ENCODE data around the gene LILRA5.
"Not testable (repeated sequence)": the region's sequence is repeated elsewhere in the genome, so short reads cannot be mapped to it uniquely, and the experiment has no call there.

The LILRA5 gene

GRCh38 chr19:54312436-54313377, at the start of gene LILRA5:
TSS of gene LILRA5 (minus strand) at chr19:54313166. CDS start at chr19:54313019, 147 bp downstream.
- H3K27me3 ChIP-seq (ENCODE audit: control insufficient read depth, insufficient read depth, low read length): no peaks in the 10 kb centered on the region
- H3K9ac ChIP-seq (ENCODE audit: low read depth, low read length): no peak within 1 kb of the TSS
- H3K27ac ChIP-seq (ENCODE audit: low read depth, low read length): no peak within 1 kb of the TSS
- 0 out of 2 replicates have a peak, but pooled peaks cover 3% of the 10 kb centered on the region for H3K9me3 ChIP-seq (ENCODE audit: control insufficient read depth, insufficient read depth, low read length)
- H3K4me1 ChIP-seq (ENCODE audit: control insufficient read depth, insufficient read depth, low read length): no peaks in the 10 kb centered on the region
- no peak within 1 kb of the TSS for H3K4me3 ChIP-seq (ENCODE audit: low read depth, low read length)
- no peaks in the 10 kb centered on the region for H3K36me3 ChIP-seq (ENCODE audit: control insufficient read depth, insufficient read depth, low read length)

DNA sequence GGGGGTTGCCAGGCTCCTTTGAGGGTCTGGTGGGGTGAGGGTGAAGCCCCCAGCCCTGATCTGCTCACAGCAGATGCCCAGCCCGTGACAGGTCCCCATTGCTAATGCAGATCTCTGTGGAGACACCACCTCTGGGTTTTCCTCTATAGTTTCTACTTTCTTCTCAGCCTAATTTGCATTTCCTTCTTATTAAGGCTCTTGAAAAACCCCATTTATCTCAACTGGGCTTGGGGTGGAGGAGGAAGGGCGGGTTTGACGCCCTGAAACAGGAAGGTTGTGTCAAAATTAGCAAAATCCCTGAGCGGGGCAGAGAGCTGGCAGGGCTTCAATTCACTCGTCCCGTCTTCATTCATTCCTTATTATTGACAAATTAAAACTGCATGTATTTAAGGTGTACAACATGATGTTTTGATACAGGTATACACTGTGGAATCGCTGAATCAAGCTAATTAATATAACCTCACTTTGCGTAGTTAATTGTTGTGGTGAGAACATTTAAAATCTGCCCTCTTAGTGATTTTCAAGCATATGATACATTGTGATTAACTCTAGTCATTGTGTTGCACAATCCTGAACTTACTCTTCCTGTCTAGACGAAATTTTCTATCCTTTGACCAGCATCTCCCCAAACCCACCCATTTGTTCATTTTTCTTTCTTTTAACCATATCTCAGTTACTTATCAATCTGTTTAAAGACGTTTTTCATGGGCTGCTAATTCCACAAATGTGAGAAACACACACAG, 48.9 kb upstream of the LILRA5 start:
- not testable (repeated sequence) for H3K27me3 ChIP-seq (ENCODE audit: control insufficient read depth, insufficient read depth, low read length); H3K36me3 ChIP-seq (ENCODE audit: control insufficient read depth, insufficient read depth, low read length); H3K27ac ChIP-seq (ENCODE audit: low read depth, low read length); H3K9me3 ChIP-seq (ENCODE audit: control insufficient read depth, insufficient read depth, low read length); H3K4me3 ChIP-seq (ENCODE audit: low read depth, low read length); H3K4me1 ChIP-seq (ENCODE audit: control insufficient read depth, insufficient read depth, low read length); H3K9ac ChIP-seq (ENCODE audit: low read depth, low read length)

- H3K4me3 ChIP-seq (ENCODE audit: low read depth, low read length); H3K27me3 ChIP-seq (ENCODE audit: control insufficient read depth, insufficient read depth, low read length): not testable (repeated sequence)
Observed at GRCh38 chr19:54359149-54359820, 46.3 kb upstream of the LILRA5 start.

GRCh38 chr19:54357381-54357780, 44.4 kb upstream of the LILRA5 start:
- H3K9me3 ChIP-seq (ENCODE audit: control insufficient read depth, insufficient read depth, low read length): no peaks in the 10 kb centered on the region
- no peak overlapping the region for H3K27ac ChIP-seq (ENCODE audit: low read depth, low read length)
- no peaks in the 10 kb centered on the region for H3K36me3 ChIP-seq (ENCODE audit: control insufficient read depth, insufficient read depth, low read length)
- no peak overlapping the region for H3K9ac ChIP-seq (ENCODE audit: low read depth, low read length)
- no peaks in the 10 kb centered on the region for H3K4me1 ChIP-seq (ENCODE audit: control insufficient read depth, insufficient read depth, low read length)
- H3K27me3 ChIP-seq (ENCODE audit: control insufficient read depth, insufficient read depth, low read length): no peaks in the 10 kb centered on the region
- no peak overlapping the region for H3K4me3 ChIP-seq (ENCODE audit: low read depth, low read length)

More at GRCh38 chr19:54359149-54359820, 46.3 kb upstream of the LILRA5 start:
- not testable (repeated sequence) for H3K9ac ChIP-seq (ENCODE audit: low read depth, low read length); H3K36me3 ChIP-seq (ENCODE audit: control insufficient read depth, insufficient read depth, low read length); H3K4me1 ChIP-seq (ENCODE audit: control insufficient read depth, insufficient read depth, low read length); H3K9me3 ChIP-seq (ENCODE audit: control insufficient read depth, insufficient read depth, low read length); H3K27ac ChIP-seq (ENCODE audit: low read depth, low read length)

GRCh38 chr19:54356444-54357056, 43.6 kb upstream of the LILRA5 start:
- no peaks in the 10 kb centered on the region for H3K4me1 ChIP-seq (ENCODE audit: control insufficient read depth, insufficient read depth, low read length)
- H3K9me3 ChIP-seq (ENCODE audit: control insufficient read depth, insufficient read depth, low read length): no peaks in the 10 kb centered on the region
- no peak overlapping the region for H3K27ac ChIP-seq (ENCODE audit: low read depth, low read length)
- no peaks in the 10 kb centered on the region for H3K36me3 ChIP-seq (ENCODE audit: control insufficient read depth, insufficient read depth, low read length)
- H3K4me3 ChIP-seq (ENCODE audit: low read depth, low read length): no peak overlapping the region
- H3K27me3 ChIP-seq (ENCODE audit: control insufficient read depth, insufficient read depth, low read length): no peaks in the 10 kb centered on the region
- H3K9ac ChIP-seq (ENCODE audit: low read depth, low read length): no peak overlapping the region

DNA sequence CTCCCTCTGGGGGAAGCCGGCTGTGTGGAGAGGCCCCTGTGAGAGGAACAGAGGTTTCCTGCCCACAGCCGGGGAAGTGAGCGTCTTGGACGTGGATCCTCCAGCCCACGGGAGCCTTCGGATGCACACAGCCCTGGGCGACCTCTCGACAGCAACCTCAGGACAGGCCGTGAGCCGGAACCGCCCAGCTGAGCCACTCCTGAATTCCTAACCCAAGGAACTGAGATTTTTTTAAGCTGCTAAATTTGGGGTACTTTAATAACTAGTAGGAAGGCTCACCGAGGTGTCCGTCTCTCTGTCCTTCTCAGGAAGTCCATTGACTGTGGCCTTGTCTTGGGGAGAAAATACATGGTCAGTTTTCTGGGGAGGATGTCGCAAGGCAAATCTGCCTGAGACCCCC, 42.7 kb upstream of the LILRA5 start:
- no peak overlapping the region for H3K4me3 ChIP-seq (ENCODE audit: low read depth, low read length)
- no peaks in the 10 kb centered on the region for H3K36me3 ChIP-seq (ENCODE audit: control insufficient read depth, insufficient read depth, low read length)
- no peaks in the 10 kb centered on the region for H3K9me3 ChIP-seq (ENCODE audit: control insufficient read depth, insufficient read depth, low read length)
- H3K27me3 ChIP-seq (ENCODE audit: control insufficient read depth, insufficient read depth, low read length): no peaks in the 10 kb centered on the region
- no peak overlapping the region for H3K9ac ChIP-seq (ENCODE audit: low read depth, low read length)
- H3K4me1 ChIP-seq (ENCODE audit: control insufficient read depth, insufficient read depth, low read length): no peaks in the 10 kb centered on the region
- no peak overlapping the region for H3K27ac ChIP-seq (ENCODE audit: low read depth, low read length)

DNA sequence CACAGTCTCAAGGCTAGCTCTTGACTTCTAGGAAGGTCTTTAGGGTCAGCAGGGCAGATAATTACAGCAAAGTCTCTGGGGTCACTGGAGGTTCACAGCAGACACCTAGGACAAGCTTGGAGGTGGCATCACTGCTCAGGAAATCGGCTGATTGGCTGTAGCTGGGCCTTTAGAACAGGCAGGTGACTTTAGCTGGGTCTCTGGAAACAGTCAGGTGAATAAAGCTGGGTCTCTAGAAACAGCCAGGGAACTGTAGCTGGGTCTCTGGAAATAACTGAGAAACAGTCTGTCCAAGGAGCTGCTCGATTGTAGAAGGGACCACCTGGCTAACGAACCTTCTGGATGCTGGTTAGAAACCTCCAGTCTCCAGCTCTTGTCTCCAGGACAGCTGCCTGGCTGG, 41.8 kb upstream of the LILRA5 start:
- Histone ChIP-seq H3K9ac (ENCODE audit: low read depth, low read length) (no peak overlapping the region), H3K27ac (ENCODE audit: low read depth, low read length) (no peak overlapping the region), H3K4me1 (ENCODE audit: control insufficient read depth, insufficient read depth, low read length) (no peaks in the 10 kb centered on the region)

DNA sequence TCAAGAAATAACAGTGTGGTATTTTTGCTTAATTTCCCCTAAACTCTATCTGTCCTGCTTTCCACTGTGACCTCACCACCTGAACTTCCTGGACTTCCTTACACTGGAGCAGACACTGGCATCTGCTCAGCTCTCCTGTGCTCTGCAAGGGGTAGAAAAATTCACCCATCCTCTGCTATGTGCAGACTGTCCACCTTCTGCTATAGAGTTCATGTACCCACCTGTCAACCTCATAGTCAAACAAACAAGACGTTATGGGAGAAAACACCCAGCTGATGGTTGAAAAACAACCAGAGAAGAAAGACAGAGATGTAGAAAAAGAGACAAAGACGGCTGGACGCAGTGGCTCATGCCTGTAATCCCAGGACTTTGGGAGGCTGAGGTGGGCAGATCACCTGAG, 39.6 kb upstream of the LILRA5 start:
- H3K9me3 ChIP-seq (ENCODE audit: control insufficient read depth, insufficient read depth, low read length): no peaks in the 10 kb centered on the region
- no peak overlapping the region for H3K27ac ChIP-seq (ENCODE audit: low read depth, low read length)
- no peak overlapping the region for H3K4me3 ChIP-seq (ENCODE audit: low read depth, low read length)
- H3K9ac ChIP-seq (ENCODE audit: low read depth, low read length): no peak overlapping the region
- no peaks in the 10 kb centered on the region for H3K36me3 ChIP-seq (ENCODE audit: control insufficient read depth, insufficient read depth, low read length)
- no peaks in the 10 kb centered on the region for H3K27me3 ChIP-seq (ENCODE audit: control insufficient read depth, insufficient read depth, low read length)
- H3K4me1 ChIP-seq (ENCODE audit: control insufficient read depth, insufficient read depth, low read length): no peaks in the 10 kb centered on the region

More for the DNA sequence above, 41.8 kb upstream of the LILRA5 start:
- Histone ChIP-seq H3K4me3 (ENCODE audit: low read depth, low read length) (no peak overlapping the region), H3K27me3 (ENCODE audit: control insufficient read depth, insufficient read depth, low read length) (no peaks in the 10 kb centered on the region), H3K36me3 (ENCODE audit: control insufficient read depth, insufficient read depth, low read length) (no peaks in the 10 kb centered on the region), H3K9me3 (ENCODE audit: control insufficient read depth, insufficient read depth, low read length) (no peaks in the 10 kb centered on the region)

GRCh38 chr19:54352041-54352440, 39.1 kb upstream of the LILRA5 start:
- Histone ChIP-seq H3K27ac (ENCODE audit: low read depth, low read length) (no peak overlapping the region), H3K27me3 (ENCODE audit: control insufficient read depth, insufficient read depth, low read length) (no peaks in the 10 kb centered on the region), H3K4me1 (ENCODE audit: control insufficient read depth, insufficient read depth, low read length) (no peaks in the 10 kb centered on the region), H3K9me3 (ENCODE audit: control insufficient read depth, insufficient read depth, low read length) (no peaks in the 10 kb centered on the region), H3K9ac (ENCODE audit: low read depth, low read length) (no peak overlapping the region), H3K4me3 (ENCODE audit: low read depth, low read length) (no peak overlapping the region), H3K36me3 (ENCODE audit: control insufficient read depth, insufficient read depth, low read length) (no peaks in the 10 kb centered on the region)

- Histone ChIP-seq H3K9me3 (ENCODE audit: control insufficient read depth, insufficient read depth, low read length) (no peaks in the 10 kb centered on the region), H3K27ac (ENCODE audit: low read depth, low read length) (no peak overlapping the region), H3K27me3 (ENCODE audit: control insufficient read depth, insufficient read depth, low read length) (no peaks in the 10 kb centered on the region), H3K4me3 (ENCODE audit: low read depth, low read length) (no peak overlapping the region), H3K9ac (ENCODE audit: low read depth, low read length) (no peak overlapping the region), H3K36me3 (ENCODE audit: control insufficient read depth, insufficient read depth, low read length) (no peaks in the 10 kb centered on the region), H3K4me1 (ENCODE audit: control insufficient read depth, insufficient read depth, low read length) (no peaks in the 10 kb centered on the region)
Observed at GRCh38 chr19:54351474-54351873, 38.5 kb upstream of the LILRA5 start.
